Neural cell (in vitro differentiated cells): ENCODE measurements around the gene CHD1. TPM values are rescaled to one million over a fixed set of nuclear protein-coding genes. Genes with fewer than 3 reads are reported as not detected.

Experiments
- H2AFZ ChIP-seq: fragments of 200-600, 300-800 bp; sonication (generic), shearing (Covaris generic); 2 replicates; pipeline ENCODE4 v1.6.0; 2014; ENCODE audit warnings: low read depth, mild to moderate bottlenecking, antibody characterized with exemption, low read length, moderate library complexity
- H3F3A ChIP-seq: fragments of 200-600 bp; shearing (Covaris generic); 2 replicates; pipeline ENCODE4 v1.6.1; 2016; ENCODE audit warnings: mild to moderate bottlenecking, moderate library complexity, mixed read lengths, antibody characterized with exemption, low read length; ENCODE audit not compliant: insufficient read depth, poor library complexity, severe bottlenecking
- H3K27ac ChIP-seq: fragments of 200-600, 300-800 bp; sonication (generic), shearing (Covaris generic); 2 replicates; pipeline ENCODE4 v1.5.1; 2014; ENCODE audit warnings: mild to moderate bottlenecking, low read length, moderate library complexity
- H3K27me3 ChIP-seq: fragments of 300-800, 200-600 bp; sonication (generic), shearing (Covaris generic); 2 replicates; pipeline ENCODE4 v1.6.0; 2014; ENCODE audit warnings: mild to moderate bottlenecking, low read depth, low read length, moderate library complexity; ENCODE audit not compliant: insufficient read depth
- H3K36me3 ChIP-seq: fragments of 300-800, 200-600 bp; sonication (generic), shearing (Covaris generic); 2 replicates; pipeline ENCODE4 v1.5.1; 2014; ENCODE audit warnings: mild to moderate bottlenecking, antibody characterized with exemption, low read length, moderate library complexity; ENCODE audit not compliant: insufficient read depth
- H3K4me2 ChIP-seq: fragments of 300-800, 200-600 bp; sonication (generic), shearing (Covaris generic); 2 replicates; pipeline ENCODE4 v1.6.0; 2014; ENCODE audit warnings: mild to moderate bottlenecking, low read length
- H3K4me3 ChIP-seq: fragments of 300-800, 200-600 bp; sonication (generic), shearing (Covaris generic); 2 replicates; pipeline ENCODE4 v1.5.1; 2014; ENCODE audit warnings: mild to moderate bottlenecking, low read length, moderate library complexity
- H3K79me2 ChIP-seq: fragments of 200-600 bp; shearing (Covaris generic); replicated peaks from 2 replicates; pipeline ENCODE4 v1.6.0; 2014; ENCODE audit warnings: mild to moderate bottlenecking, low read length, moderate library complexity; ENCODE audit not compliant: insufficient read depth
- H3K9ac ChIP-seq: fragments of 300-800, 200-600 bp; sonication (generic), shearing (Covaris generic); 2 replicates; pipeline ENCODE4 v1.6.1; 2016; ENCODE audit warnings: mild to moderate bottlenecking, low read length, mixed read lengths
- H3K9me2 ChIP-seq: fragments of 200-600 bp; shearing (Covaris generic); 2 replicates; pipeline ENCODE4 v1.6.1; 2016; ENCODE audit warnings: mild to moderate bottlenecking, low read length, mixed read lengths; ENCODE audit not compliant: insufficient read depth
- H3K9me3 ChIP-seq: fragments of 200-600, 300-800 bp; sonication (generic), shearing (Covaris generic); 2 replicates; pipeline ENCODE4 v1.6.1; 2016; ENCODE audit warnings: mild to moderate bottlenecking, mixed run types, low read length, moderate library complexity, mixed read lengths
- H4K20me1 ChIP-seq: fragments of 200-600 bp; shearing (Covaris generic); 2 replicates; pipeline ENCODE4 v1.6.1; 2016; ENCODE audit warnings: mild to moderate bottlenecking, mixed run types; ENCODE audit not compliant: insufficient read depth
- CTCF ChIP-seq: fragments of 450-650 bp; IDR thresholded peaks from 2 replicates; pipeline ENCODE4 v1.5.1; 2014; ENCODE audit warnings: antibody characterized with exemption, mild to moderate bottlenecking, moderate library complexity; ENCODE audit not compliant: poor library complexity, severe bottlenecking
- EP300 ChIP-seq: fragments of 450-650 bp; conservative IDR thresholded peaks from 2 replicates; pipeline ENCODE4 v1.6.1; 2014; ENCODE audit warnings: antibody characterized with exemption, mild to moderate bottlenecking, moderate library complexity; ENCODE audit not compliant: poor library complexity, severe bottlenecking
- EZH2 ChIP-seq: fragments of 200-600, 300-800 bp; shearing (Covaris generic), sonication (generic); IDR thresholded peaks from 2 replicates; pipeline ENCODE4 v1.6.1; 2014; ENCODE audit warnings: antibody characterized with exemption, low read length, borderline replicate concordance, mild to moderate bottlenecking; ENCODE audit not compliant: insufficient read depth, poor library complexity, severe bottlenecking
- MXI1 ChIP-seq: fragments of 450-650 bp; conservative IDR thresholded peaks from 2 replicates; pipeline ENCODE4 v1.6.1; 2014; ENCODE audit warnings: antibody characterized with exemption, mild to moderate bottlenecking; ENCODE audit not compliant: poor library complexity, severe bottlenecking
- POLR2AphosphoS5 ChIP-seq: IDR thresholded peaks from 2 replicates; pipeline ENCODE4 v1.6.1; 2012
- RAD21 ChIP-seq: fragments of 450-650 bp; conservative IDR thresholded peaks from 2 replicates; pipeline ENCODE4 v1.6.1; 2014; ENCODE audit warnings: antibody characterized with exemption, mild to moderate bottlenecking, moderate library complexity
- REST ChIP-seq: IDR thresholded peaks from 2 replicates; pipeline ENCODE4 v1.6.1; 2012; ENCODE audit warnings: borderline replicate concordance
- SMC3 ChIP-seq: fragments of 450-650 bp; conservative IDR thresholded peaks from 2 replicates; pipeline ENCODE4 v1.6.1; 2014; ENCODE audit warnings: antibody characterized with exemption, mild to moderate bottlenecking, moderate library complexity; ENCODE audit not compliant: poor library complexity
- TAF1 ChIP-seq: IDR thresholded peaks from 2 replicates; pipeline ENCODE4 v1.6.1; 2012; ENCODE audit warnings: low read depth
- polyA plus RNA-seq: library from polyadenylated mRNA; depleted of rRNA; stranded (reverse); fragments of >200 nt; gene quantifications from 2 replicates; pipeline ENCODE4 v1.2.3, GENCODE V29; 2014

Gene CHD1
- polyA plus RNA-seq, 1 donor from 2014 or later: 64.5 TPM

- Histone ChIP-seq H3K27ac (no peak overlapping the region), H3K27me3 (no peaks in the 10 kb centered on the region)
- TF ChIP-seq SMC3: no peak
- TF ChIP-seq EP300: no peak
- no peak for TF ChIP-seq POLR2AphosphoS5
Measured at GRCh38 chr5:98880151-98880550, 48.7 kb downstream of the CHD1 start.

GRCh38 chr5:98877600-98877999, 51.2 kb downstream of the CHD1 start:
- H3K36me3 ChIP-seq: peaks cover 17% of the 10 kb centered on the region
- no peak for TF ChIP-seq MXI1
- TF ChIP-seq POLR2AphosphoS5: no peak
- TF ChIP-seq TAF1: no peak
- no peak for TF ChIP-seq REST
- no peak for TF ChIP-seq EZH2
- TF ChIP-seq RAD21: no peak
- no peak for TF ChIP-seq CTCF
- TF ChIP-seq SMC3: no peak
- no peak for TF ChIP-seq EP300
- no peak overlapping the region for H3K9ac ChIP-seq
- no peaks in the 10 kb centered on the region for H3K79me2 ChIP-seq
- no peaks in the 10 kb centered on the region for H3K9me3 ChIP-seq
- H4K20me1 ChIP-seq: no peaks in the 10 kb centered on the region
- no peak overlapping the region for H3K4me3 ChIP-seq
- H3K27me3 ChIP-seq: no peaks in the 10 kb centered on the region
- no peak overlapping the region for H2AFZ ChIP-seq
- H3F3A ChIP-seq: no peaks in the 10 kb centered on the region
- H3K4me2 ChIP-seq: no peak overlapping the region
- no peak overlapping the region for H3K27ac ChIP-seq
- no peaks in the 10 kb centered on the region for H3K9me2 ChIP-seq

More at GRCh38 chr5:98880151-98880550, 48.7 kb downstream of the CHD1 start:
- Histone ChIP-seq H3K9ac (no peak overlapping the region), H2AFZ (no peak overlapping the region), H3K4me3 (no peak overlapping the region), H3F3A (no peaks in the 10 kb centered on the region), H3K36me3 (peaks cover 12% of the 10 kb centered on the region), H3K4me2 (no peak overlapping the region), H3K79me2 (no peaks in the 10 kb centered on the region), H3K9me2 (no peaks in the 10 kb centered on the region), H3K9me3 (no peaks in the 10 kb centered on the region), H4K20me1 (no peaks in the 10 kb centered on the region)

GRCh38 chr5:98872674-98873073, 56.1 kb downstream of the CHD1 start:
- no peak for TF ChIP-seq EP300
- no peak for TF ChIP-seq POLR2AphosphoS5
- TF ChIP-seq CTCF: no peak
- Histone ChIP-seq H3K79me2 (no peaks in the 10 kb centered on the region), H3K36me3 (peaks cover 15% of the 10 kb centered on the region)

More at GRCh38 chr5:98872674-98873073, 56.1 kb downstream of the CHD1 start:
- Histone ChIP-seq H3K9me2 (no peaks in the 10 kb centered on the region), H3K27ac (no peak overlapping the region), H3F3A (no peaks in the 10 kb centered on the region), H4K20me1 (no peaks in the 10 kb centered on the region), H2AFZ (no peak overlapping the region), H3K27me3 (no peaks in the 10 kb centered on the region), H3K9ac (no peak overlapping the region), H3K9me3 (no peaks in the 10 kb centered on the region), H3K4me2 (no peak overlapping the region), H3K4me3 (no peak overlapping the region)
